Upper lobe of left lung (tissue), 4 donors: ENCODE measurements around the gene CRK.
"Not testable (repeated sequence)": the region's sequence is repeated elsewhere in the genome, so short reads cannot be mapped to it uniquely, and the experiment has no call there.

Experiments used
- POLR2A ChIP-seq, 4 donors: fragments of 450-650 bp; IDR thresholded peaks; one replicate each; pipeline ENCODE4 v1.5.1; 2016 to 2017; ENCODE audit warnings: antibody characterized with exemption in 4 of 4, mild to moderate bottlenecking in 2 of 4
- POLR2AphosphoS5 ChIP-seq, 2 donors: sonication (generic); formaldehyde crosslinking; IDR thresholded peaks; one replicate each; pipeline ENCODE4 v1.5.1; 2017; ENCODE audit warnings: antibody characterized with exemption in 2 of 2
- TF ChIP-seq, protein P1 (sequence below), 6 experiments: fragments of 450-650 bp in 4 of 6; fragments of 200-600 bp in 2 of 6; sonication (generic) in 2 of 6; IDR thresholded peaks; one replicate each; pipeline ENCODE4 v1.5.1; 2016 to 2019; ENCODE audit warnings: antibody characterized with exemption in 6 of 6

DNA sequence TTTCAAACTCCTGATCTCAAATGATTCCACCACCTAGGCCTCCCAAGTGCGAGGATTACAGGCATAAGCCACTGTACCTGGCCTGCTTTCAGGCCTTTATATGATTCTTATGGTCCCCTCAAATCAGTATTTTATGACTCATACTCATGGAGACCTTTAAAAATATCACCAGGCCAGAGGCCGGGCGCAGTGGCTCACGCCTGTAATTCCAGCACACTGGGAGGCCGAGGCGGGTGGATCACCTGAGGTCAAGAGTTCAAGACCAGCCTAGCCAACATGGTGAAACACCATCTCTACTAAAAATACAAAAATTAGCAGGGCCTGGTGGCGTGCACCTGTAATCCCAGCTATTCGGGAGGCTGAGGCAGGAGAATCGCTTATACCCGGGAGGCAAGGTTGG, 37.6 kb downstream of the CRK start:
- TF ChIP-seq, protein P1, sequence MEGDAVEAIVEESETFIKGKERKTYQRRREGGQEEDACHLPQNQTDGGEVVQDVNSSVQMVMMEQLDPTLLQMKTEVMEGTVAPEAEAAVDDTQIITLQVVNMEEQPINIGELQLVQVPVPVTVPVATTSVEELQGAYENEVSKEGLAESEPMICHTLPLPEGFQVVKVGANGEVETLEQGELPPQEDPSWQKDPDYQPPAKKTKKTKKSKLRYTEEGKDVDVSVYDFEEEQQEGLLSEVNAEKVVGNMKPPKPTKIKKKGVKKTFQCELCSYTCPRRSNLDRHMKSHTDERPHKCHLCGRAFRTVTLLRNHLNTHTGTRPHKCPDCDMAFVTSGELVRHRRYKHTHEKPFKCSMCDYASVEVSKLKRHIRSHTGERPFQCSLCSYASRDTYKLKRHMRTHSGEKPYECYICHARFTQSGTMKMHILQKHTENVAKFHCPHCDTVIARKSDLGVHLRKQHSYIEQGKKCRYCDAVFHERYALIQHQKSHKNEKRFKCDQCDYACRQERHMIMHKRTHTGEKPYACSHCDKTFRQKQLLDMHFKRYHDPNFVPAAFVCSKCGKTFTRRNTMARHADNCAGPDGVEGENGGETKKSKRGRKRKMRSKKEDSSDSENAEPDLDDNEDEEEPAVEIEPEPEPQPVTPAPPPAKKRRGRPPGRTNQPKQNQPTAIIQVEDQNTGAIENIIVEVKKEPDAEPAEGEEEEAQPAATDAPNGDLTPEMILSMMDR (IDR thresholded peaks at IDR 0.05) = not testable (repeated sequence)
- not testable (repeated sequence) for TF ChIP-seq POLR2A, POLR2AphosphoS5 (IDR thresholded peaks at IDR 0.05)
